GM12878 (cell line): ENCODE data around the gene MFN2. TPM values are rescaled to one million over a fixed set of nuclear protein-coding genes. Genes with fewer than 3 reads are reported as not detected.

Experiments
- EED ChIP-seq: sonication (generic); IDR thresholded peaks from 2 replicates; pipeline ENCODE4 v1.6.1; 2016; ENCODE audit warnings: antibody characterized with exemption, low read depth
- HDAC6 ChIP-seq: fragments of 200-600 bp; sonication (generic); IDR thresholded peaks from one replicate; pipeline ENCODE4 v1.8.0; 2017; ENCODE audit warnings: antibody characterized with exemption; ENCODE audit not compliant: unreplicated experiment
- MEF2B ChIP-seq: fragments of 450-650 bp; IDR thresholded peaks from 2 replicates; pipeline ENCODE4 v1.6.1; 2018; ENCODE audit warnings: mild to moderate bottlenecking, moderate library complexity; ENCODE audit not compliant: partially characterized antibody, poor library complexity, severe bottlenecking
- MTA3 ChIP-seq: IDR thresholded peaks from 2 replicates; pipeline ENCODE4 v1.6.1; 2012; ENCODE audit warnings: low read length, inconsistent platforms, borderline replicate concordance
- PAX5 ChIP-seq: IDR thresholded peaks from 2 replicates; pipeline ENCODE4 v1.6.1; 2011; ENCODE audit warnings: low read depth, low read length, borderline replicate concordance
- REST ChIP-seq: IDR thresholded peaks from 2 replicates; pipeline ENCODE4 v1.6.1; 2012; ENCODE audit warnings: mild to moderate bottlenecking, low read depth, low read length
- SIX5 ChIP-seq: IDR thresholded peaks from 2 replicates; pipeline ENCODE4 v1.6.1; 2011; ENCODE audit warnings: mild to moderate bottlenecking, low read depth, low read length, moderate library complexity; ENCODE audit not compliant: severe bottlenecking
- polyA plus RNA-seq, 11 experiments: library from polyadenylated mRNA; depleted of rRNA in 4 of 11; unstranded in 6 of 11; stranded (reverse) in 5 of 11; fragments of >200 nt; fragmentation: Nextera tagmentation in 4 of 11; fragmentation: Illumina TruSeq in 1 of 11; extraction: Ambion mirVana in 4 of 11; extraction: Trizol in 1 of 11; gene quantifications; 1 replicate in 1 of 11; 2 replicates in 10 of 11; pipeline versions ENCODE4 v1.2.1 to v1.2.3, GENCODE V29; 2011 to 2016; ENCODE audit warnings: inconsistent platforms in 2 of 11, missing spikeins in 2 of 11, low read depth in 1 of 11
- total RNA-seq, 4 experiments: library from RNA; depleted of rRNA in 3 of 4; stranded (reverse); fragments of >200 nt in 3 of 4; fragmentation: Illumina TruSeq in 1 of 4; extraction: Trizol in 1 of 4; gene quantifications; 2 replicates each; pipeline versions ENCODE4 v1.2.1 to v1.2.3, GENCODE V29; 2013 to 2021

Gene MFN2
- total and polyA plus RNA-seq, 10 of the 15 experiments (the other 5 are each of a cell fraction or from before 2014, with no cell fraction given), result 5.3 to 64.4 (median 48.1) TPM

GRCh38 chr1:12052008-12052573 lies 71.8 kb downstream of the MFN2 start (continued):
- TF ChIP-seq HDAC6 (no peak), MEF2B (peak; percentile 98), EED (peak; percentile 99), SIX5 (no peak), PAX5 (peak; percentile 97), REST (no peak), MTA3 (no peak)
